HG03060 (cell line): Measurements from ENCODE around the gene USP34.
"Not testable (repeated sequence)": the region's sequence is repeated elsewhere in the genome, so short reads cannot be mapped to it uniquely, and the experiment has no call there.

Experiments
- ATAC-seq: cut with Tn5 transposase; IDR thresholded peaks from one replicate; pipeline ENCODE4 v1.9.1; 2021; ENCODE audit warnings: low read depth, moderate number of reproducible peaks; ENCODE audit not compliant: unreplicated experiment

USP34 gene

DNA sequence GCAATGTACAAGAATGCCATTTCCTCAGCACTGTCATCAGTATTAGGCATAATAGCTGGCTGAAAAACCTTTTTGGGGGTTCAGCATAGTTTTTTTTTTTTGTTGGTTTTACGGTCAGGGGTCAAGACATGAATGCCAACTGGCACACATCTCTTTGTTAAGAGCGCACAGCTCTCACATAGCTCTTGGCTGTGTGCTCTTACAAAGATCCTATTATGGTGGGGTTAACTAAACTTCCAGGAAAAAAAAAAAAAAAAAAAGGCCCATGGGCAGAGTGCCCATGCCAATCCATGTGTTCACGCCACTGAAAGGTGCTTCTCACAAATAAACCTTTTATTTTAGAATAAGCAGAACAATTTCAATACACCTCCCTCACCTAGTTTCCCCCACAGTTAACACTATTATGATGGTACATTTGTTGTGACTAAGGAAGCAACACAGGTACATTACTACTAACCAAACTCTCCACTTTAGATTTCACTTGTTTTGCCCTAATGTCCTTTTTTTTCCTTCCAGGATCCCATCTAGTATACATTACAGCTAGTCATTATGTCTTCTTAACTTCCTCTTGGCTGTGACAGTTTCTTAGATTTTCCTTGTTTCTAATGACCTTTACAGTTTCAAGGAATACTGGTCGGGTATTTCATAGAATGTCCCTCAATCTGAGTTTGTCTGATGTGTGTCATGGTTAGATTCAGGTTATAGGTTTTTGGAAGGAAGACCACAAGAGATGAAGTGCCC lies 252.6 kb downstream of the USP34 start:
- ATAC-seq: no peak

DNA sequence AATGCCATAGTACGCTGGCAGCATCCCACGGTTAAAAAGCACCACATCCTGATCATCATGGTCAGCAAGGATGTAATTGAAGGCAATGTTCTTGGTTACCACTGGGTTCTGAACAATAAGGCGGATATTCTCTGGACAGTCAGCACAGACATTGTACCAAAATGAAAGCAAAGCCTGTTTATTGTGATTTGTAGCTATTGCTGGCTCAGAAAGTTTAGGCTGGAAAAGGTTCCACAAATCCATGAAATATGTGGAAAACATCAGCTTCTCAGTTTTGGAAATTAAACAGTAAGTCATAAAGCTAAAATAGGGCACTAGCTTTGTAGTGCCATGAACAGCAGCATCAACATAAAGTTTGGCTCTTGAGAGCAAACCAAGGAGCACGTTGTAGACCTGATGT lies 256.7 kb downstream of the USP34 start:
- no peak for ATAC-seq

DNA sequence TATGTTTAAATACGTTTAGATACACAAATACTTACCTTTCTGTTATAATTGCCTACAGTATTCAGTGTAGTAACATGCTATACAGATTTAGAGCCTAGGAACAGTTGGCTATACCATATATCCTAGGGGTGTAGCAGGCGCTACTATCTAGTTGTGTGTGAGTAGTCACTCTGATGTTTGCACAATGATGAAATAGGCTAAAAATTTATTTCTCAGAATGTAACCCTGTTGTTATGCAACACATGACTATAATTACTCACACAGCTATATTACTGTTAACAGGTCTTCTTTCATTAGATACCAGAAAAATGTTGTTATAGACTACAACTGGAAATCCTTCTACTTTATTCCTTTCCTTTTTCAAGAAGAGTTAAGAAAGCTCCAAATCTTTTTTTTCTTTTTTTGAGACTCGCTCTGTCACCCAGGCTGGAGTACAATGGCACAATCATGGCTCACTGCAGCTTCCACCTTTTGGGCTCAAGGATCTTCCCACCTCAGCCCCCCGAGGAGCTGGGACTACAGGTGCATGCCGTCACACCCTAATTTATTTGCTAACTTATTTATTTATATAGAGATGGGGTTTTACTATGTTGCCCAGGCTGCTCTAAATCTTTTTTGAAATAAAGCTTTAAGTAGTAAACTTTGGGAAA lies 260.4 kb downstream of the USP34 start:
- no peak for ATAC-seq

DNA sequence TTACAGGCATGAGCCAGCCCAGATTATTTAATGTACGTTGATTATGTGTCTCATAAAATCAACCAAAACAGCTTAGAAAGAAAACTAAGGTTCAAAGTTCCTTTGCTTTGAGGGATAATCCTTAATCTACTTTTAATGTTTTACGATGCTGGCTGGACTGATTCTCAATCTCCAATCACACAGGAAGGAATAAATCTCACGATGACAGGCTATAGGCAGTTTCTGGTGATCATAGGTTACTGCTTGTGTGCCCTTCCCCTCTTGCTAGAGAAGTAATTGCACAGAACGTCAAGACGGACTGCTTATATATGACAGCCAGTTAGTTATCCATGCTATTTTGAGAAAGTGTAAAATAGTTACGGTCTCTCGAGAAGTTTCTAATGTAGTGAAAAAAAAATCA lies 265.8 kb downstream of the USP34 start:
- no peak for ATAC-seq

DNA sequence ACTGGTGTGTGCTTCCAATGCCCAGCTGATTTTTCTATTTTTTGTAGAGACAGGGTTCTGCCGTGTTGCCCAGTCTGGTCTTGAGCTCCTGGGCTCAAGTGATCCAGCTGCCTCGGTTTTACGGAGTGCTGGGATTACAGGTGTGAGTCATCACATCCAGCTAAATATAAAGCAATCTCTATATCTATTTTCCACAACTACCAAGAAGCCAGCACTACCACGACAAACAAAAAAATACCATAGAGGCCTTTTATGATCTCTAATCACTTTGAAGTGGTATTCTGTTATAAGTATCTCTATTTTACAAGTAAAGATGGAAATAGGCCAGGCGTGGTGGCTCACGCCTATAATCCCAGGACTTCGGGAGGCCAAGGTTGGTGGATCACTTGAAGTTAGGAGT lies 274.2 kb downstream of the USP34 start:
- no peak for ATAC-seq

DNA sequence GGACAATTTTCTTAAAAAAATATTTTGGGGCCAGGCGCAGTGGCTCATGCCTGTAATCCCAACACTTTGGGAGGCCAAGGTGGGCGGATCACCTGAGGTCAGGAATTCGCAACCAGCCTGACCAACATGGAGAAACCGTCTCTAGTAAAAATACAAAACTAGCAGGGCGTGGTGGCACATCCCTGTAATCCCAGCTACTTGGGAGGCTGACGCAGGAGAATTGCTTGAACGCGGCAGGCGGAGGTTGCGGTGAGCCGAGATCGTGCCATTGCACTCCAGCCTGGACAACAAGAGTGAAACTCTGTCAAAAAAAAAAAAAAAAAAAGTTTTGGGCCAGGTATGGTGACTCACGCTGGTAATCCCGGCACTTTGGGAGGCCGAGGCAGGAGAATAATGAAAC lies 276.2 kb downstream of the USP34 start:
- not testable (repeated sequence) for ATAC-seq

DNA sequence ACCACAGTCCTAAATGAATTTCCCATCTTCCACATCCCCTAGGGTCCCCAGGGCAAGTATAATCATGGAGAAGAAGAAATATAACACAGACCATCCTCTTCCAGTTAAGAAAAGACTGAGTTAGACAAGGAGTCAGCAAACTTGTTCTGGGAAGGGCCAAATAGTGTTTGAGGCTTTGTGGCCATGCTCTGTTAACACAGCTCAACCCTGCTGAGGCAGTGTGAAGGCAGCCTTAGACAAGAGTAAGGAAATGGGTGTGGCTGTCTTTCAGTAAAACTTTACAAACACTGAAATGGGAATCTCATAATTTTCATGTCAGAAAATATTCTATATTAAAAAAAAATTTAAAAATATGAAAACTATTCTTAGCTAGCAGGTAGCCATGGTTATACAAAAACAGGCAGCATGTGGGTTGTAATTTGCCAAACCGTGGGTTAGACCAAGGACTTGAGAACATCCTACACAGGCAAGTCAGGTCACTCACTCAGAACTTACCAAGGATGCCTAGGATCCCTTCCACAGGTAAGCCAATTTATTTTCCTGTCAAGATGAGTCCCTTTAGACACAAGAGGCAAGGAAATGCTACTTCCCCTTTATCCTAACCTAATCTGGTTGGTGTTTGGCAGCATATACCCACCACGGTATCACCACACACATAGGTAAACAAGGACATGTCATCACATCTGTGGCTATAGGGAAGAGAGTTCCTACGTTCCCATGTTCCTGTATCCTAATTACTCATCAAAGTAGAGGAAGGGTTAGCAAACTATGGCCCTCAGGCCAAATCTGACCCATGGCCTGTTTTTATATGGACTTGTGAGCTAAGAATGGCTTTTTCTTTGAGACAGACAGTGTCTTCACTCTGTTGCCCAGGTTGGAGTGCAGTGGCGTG lies 277.0 kb downstream of the USP34 start:
- no peak for ATAC-seq

DNA sequence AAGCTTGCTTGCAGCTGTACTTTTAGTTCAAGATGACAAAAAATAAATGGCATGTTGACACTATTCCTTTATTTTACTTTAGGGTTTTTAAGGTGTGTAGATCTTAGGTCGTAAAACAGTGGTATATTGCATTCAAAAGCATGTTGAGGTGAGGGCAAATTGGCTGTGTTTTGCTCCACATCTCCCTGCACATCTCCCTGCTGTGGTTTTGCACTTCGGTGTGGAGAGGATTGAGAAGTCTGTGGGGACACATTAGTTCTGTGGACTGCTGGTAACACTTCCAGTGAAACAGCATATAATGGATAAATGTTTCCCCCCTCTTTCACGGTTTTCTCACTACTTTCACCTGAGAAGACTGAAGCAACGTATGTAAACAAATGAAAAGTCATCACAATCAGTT lies 283.8 kb downstream of the USP34 start:
- ATAC-seq: no peak

DNA sequence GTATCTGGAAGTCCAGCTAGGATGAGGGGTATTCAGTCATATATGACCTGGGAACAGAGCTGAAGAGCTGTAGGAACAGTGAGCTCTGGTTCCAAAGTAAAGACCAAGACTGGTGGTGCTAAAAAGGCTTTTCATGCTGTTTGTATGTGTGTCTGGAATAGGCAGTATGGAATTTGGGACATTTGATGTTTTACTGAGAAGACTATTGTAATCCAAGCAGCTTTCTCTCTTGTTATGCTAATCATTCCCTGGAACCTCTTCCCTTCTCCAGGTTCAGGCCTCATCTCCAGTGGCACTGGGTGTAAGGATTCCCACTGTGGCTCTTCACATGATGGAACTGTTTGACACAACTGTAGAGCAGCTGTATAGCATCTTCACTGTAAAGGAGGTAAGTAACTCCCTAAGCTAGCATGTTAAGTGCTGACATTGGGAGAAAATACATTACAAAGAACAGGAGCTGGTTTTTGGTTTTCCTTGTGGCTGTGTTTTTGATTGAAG lies 285.6 kb downstream of the USP34 start:
- ATAC-seq: no peak

DNA sequence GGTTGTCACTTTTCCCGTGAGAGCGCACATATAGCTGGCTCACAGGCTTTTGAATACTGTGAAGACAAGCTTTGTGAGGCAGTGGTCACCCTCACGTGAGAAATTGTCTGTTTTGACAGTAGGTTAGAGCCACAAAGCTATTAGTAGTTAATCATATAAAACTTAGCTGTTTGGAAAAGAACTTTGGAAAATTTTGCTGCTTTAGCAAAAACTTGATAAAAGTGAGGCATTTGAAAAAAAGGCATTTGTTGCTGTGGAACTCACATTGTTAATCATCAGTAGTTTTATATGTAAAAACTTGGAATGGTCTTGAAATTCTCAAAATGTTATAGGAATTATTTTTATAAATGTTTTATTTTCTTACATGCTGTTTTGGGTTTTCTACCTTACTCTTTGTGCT lies 286.6 kb downstream of the USP34 start:
- no peak for ATAC-seq

DNA sequence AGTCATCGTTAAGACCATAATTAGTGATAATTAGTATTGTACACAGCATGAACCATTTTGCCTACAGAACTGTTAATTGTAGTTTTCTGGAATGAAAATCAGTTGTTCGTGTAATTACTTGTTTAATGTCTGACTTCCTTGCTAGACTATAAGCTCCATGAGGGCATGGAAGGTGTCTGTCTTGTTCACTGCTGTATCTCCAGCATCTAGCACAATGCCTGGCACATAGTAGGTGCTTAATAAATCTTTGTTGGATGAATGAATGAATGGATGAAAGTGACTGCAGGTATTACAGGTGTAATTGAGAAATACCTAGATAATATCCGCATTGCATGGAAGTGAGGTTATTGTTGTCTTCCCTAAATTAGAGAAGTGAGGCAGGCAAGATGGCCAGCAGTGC lies 287.1 kb downstream of the USP34 start:
- ATAC-seq: no peak

DNA sequence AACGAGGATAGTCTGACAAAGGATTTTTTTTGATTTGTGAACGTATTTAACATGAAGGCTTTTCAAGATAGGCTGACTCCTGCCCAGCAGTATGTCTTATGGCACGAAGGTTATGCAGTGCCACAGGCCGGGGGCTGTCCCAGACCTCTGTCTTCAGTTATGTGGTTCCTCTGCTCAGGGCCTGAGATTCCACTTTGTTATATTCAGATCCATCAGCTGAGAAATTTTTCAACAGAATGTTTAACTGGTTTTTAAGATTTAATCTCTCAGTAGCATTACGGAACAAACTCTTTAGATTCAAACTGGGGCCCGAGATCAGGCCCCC lies 288.9 kb downstream of the USP34 start:
- ATAC-seq: no peak

DNA sequence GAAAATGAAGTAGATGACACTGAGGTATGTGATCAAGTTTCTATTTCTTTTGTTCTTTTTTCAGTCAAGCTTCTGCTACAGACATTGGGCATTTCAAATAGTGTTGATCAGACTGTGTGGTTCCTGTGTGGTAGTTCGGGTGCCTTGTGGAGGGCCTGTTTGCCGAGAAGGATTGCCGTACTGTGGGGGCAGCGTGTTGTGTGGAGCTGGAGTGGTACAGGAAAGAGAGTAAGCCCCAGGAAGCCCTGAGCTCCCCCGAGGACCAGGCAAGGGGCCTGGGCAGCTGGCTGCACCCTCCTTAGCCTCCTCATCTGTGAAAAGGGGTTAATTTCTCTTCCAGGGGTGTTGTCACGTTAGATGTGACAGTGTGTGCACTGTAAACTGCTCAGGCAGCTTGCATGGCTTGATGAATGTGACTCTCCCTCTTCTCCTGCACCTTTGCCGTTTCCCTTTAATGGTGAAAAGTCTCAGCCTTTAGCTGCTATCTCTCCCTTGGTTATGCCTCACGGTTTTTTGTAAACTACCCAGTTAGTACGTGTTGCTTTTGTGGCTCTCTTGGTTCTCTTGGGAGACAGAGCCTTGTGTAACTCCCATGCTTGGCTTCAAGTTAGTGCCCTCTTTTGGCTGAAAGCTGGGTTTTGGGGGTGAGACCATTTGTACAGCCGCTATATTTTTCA lies 289.4 kb downstream of the USP34 start:
- no peak for ATAC-seq

DNA sequence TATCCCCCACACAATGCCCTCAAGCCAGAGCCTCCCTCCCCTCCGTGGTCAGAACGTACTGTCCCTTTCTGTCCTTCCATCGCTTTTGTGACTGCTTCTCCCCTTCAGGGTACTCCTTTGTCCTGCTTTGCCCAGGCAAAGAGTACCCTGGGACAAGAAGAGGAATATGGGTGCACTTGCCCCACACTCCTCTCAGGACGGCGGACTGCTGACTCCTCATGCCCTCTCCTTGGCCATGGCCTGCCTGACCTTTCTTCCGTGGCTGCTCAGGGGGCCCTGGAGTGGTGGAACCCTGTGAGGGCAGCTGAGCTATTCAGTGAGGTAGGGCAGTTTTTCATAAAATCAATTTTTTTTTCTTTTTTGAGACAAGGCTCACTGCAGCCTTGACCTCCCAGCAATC lies 290.2 kb downstream of the USP34 start:
- no peak for ATAC-seq

DNA sequence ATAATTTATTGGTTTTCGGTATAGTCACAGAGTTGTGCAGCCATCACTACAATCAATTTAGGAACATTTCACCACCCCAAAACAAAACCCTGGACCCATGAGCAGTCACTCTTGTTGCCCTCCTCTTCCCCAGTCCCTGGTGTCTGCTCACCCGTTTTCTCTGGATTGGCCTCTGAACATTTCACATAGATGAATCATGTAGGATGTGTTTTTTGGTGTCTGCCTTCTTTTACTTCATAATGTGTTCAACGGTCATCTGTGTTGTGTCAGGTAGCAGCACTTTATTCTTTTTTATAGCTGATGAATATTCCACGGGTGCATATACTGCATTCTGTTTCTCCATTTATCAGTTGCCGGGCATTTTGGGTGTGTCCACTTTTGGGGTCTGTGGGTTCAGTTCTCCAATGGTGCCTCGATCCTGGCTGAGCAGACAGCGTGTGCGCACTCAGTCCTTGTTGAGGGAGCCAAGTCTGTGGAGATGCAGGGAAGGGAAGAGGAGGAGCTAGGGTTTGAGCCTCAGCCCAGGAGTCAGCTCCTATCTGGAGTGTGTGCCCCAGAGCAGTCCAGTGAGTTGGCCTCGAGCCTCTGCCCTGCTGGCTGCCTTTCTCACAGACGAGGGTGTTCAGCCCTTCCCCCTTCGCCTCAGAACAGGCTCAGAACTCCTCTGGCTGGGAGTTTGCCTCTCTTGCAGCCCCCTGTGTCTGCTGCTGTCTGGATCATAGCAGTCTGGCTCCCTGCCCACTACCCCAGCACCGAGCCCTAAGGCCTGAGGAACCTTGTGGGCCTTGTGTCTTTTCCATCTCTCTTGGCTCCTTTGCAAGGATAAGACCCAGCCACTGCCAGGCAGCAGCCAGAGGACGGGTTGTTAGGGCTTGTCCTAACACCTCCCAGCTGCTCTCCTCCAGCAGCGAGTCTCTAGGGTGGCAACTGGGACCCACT lies 290.9 kb downstream of the USP34 start:
- ATAC-seq: no peak

DNA sequence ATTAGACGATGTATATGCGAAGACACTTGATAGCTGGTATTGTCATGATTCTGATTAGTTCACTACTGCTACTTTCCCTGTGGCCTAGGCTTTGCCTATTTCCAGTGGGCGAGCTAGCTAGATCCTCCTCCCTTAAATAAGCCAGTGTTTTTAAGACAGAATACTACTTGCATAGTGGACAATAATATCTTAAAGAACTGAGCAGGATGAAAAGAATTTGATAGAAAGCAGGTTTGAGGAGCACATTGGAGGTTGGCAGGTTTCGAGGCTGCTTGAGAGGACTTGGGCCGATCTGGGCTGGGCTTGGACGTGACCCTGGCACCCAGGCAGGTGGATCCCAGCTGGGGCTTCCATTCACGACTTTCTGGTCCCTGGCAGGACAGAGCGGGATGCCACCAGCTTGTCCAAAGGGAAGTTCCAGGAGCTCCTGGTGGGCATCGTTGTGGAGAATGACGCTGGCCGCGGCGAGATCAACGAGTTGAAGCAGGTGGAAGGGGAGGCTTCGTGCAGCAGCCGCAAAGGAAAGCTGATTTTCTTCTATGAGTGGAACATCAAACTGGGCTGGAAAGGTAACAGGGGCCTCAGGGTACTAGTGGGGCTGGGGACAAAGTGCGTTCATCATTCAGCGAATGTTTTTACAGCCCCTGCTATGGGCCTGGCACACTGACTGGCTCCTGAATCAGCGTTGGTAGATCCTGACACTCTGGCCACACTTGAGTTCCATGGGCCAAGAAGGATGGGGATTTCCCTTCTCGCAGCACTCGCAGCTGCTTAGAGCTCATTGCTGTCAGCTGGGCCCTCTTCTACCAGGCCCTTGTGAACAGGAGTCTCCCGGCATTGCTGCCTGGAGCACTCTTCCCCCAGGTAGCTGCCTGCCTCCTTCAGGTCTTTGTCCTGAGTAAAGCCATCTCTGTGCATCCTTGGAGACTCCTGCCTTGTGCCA lies 292.0 kb downstream of the USP34 start:
- ATAC-seq: no peak

DNA sequence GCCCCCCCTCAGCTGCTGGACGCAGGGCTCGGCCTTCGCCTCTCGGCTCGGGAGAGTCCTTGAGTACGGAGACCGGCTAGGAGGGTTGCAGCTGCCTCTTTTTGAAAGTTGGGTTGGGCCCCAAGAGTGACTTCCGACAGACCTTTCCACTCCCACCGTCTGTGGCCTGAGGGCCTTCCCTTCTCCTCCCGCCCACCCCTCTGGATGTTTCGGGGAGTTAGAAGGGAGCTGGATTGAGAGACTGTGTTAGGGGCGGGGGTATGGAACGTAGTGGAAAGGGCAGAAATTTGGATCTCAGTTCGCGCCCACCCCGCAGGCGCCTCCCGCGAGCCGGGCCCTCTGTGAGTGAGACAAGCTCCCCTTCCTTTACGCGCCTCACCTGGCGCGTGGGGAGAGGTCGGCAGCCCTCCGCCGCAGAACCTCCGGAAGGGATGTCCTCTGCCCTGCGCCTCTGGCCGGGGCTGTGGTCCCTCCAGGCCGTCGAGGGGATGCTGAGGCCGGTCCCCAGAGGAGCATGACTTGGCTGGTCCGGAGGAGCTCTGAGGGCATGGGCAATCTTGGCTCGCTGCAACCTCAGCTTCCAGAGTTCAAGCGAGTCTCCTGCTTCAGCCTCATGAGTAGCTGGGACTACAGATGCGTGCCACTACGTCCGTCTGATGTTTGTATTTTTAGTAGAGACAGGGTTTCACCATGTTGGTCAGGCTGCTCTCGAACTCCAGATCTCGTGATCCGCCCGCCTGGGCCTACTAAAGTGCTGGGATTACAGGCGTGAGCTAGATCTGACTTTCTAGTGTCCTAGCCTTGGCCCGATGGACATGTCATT lies 292.9 kb downstream of the USP34 start:
- ATAC-seq: no peak
